GM13976 (cell line): ENCODE measurements around the gene KYAT1.

Experiments
- DNase-seq: peaks from one replicate; pipeline ENCODE4 v3.0.0; 2012; ENCODE audit warnings: low spot score
- in situ Hi-C: fragments of 300-500 bp; cut with MboI; formaldehyde crosslinking; loops from one replicate; pipeline ENCODE4 v1.12.0; 2022; ENCODE audit warnings: low sequenced_read_pairs, mixed read lengths, inconsistent platforms; ENCODE audit not compliant: unreplicated experiment
- TF ChIP-seq, protein P1 (sequence below): IDR thresholded peaks from 2 replicates; pipeline ENCODE4 v1.5.1; 2012; ENCODE audit warnings: borderline replicate concordance, mild to moderate bottlenecking; ENCODE audit not compliant: insufficient read depth; ENCODE audit errors: extremely low read depth, missing control alignments, control extremely low read depth

The KYAT1 gene

GRCh38 chr9:128792134-128792533 is 89.6 kb downstream of the KYAT1 start:
- DNase-seq: no peak
- TF ChIP-seq, protein P1, sequence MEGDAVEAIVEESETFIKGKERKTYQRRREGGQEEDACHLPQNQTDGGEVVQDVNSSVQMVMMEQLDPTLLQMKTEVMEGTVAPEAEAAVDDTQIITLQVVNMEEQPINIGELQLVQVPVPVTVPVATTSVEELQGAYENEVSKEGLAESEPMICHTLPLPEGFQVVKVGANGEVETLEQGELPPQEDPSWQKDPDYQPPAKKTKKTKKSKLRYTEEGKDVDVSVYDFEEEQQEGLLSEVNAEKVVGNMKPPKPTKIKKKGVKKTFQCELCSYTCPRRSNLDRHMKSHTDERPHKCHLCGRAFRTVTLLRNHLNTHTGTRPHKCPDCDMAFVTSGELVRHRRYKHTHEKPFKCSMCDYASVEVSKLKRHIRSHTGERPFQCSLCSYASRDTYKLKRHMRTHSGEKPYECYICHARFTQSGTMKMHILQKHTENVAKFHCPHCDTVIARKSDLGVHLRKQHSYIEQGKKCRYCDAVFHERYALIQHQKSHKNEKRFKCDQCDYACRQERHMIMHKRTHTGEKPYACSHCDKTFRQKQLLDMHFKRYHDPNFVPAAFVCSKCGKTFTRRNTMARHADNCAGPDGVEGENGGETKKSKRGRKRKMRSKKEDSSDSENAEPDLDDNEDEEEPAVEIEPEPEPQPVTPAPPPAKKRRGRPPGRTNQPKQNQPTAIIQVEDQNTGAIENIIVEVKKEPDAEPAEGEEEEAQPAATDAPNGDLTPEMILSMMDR: no peak
- in situ Hi-C loops: no loop called here

DNA sequence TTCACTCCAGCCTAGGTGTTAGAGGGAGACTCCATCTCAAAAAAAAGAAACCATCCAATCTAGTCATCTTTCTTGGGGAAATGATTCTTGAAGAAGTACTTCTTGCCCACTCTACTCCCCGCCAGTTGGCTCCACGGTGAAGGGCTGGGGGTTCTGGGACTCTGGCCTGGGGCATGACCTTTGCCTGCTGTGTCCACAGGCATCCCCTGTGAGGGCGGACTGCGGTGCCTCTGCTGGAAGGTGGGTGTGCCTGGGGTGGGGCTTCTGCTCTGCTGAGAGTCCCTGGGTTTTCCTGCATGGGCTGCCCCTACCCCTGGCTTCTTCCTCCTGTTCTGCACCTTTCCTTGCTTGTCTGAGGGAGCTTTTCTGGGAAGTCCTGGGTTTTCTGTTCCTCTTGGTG is 91.2 kb downstream of the KYAT1 start:
- in situ Hi-C loops: no loop called here
- TF ChIP-seq, protein P1: no peak
- no peak for DNase-seq

DNA sequence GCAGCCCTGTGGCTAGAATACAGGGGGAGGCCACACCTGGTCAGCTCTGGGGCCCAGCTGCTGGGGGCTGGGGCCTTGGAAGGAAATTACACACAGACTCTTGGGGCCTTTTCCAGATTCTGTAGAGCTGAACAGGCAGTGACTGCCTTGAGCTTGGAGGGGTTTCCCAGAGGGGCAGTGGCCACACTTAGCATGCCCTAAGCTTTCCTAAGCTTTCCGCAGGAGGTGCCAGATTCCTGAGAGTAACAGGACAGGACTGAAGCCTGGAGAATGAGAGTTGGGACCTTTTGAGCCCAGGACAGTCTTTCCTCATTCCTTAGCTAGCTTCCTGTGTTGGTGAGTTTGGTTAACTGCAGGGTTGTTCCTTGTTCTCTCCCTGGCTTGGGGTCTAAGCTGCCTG is 93.3 kb downstream of the KYAT1 start:
- TF ChIP-seq, protein P1: no peak
- DNase-seq: no peak
- in situ Hi-C loops: no loop called here

DNA sequence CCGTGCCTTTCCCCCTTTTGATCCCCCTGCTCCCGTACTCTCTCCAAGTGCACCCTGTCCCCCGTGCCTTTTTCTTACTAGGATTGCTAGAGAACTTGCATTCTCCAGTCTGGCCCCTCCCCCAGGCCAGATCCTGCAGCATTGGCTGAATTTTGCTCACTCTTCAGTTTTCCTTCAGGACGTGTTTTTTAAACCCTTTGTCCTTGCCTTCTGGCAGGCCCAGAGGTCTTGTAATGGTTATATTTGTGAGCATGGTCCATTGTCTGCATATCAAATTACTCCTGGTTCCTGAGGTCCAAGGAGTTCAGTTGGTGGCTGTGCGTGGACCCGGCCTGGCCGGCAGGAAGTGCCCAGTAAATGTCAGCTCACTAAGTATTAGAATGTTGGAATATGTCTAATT is 94.1 kb downstream of the KYAT1 start:
- TF ChIP-seq, protein P1: no peak
- no peak for DNase-seq
- in situ Hi-C loops: no loop called here

DNA sequence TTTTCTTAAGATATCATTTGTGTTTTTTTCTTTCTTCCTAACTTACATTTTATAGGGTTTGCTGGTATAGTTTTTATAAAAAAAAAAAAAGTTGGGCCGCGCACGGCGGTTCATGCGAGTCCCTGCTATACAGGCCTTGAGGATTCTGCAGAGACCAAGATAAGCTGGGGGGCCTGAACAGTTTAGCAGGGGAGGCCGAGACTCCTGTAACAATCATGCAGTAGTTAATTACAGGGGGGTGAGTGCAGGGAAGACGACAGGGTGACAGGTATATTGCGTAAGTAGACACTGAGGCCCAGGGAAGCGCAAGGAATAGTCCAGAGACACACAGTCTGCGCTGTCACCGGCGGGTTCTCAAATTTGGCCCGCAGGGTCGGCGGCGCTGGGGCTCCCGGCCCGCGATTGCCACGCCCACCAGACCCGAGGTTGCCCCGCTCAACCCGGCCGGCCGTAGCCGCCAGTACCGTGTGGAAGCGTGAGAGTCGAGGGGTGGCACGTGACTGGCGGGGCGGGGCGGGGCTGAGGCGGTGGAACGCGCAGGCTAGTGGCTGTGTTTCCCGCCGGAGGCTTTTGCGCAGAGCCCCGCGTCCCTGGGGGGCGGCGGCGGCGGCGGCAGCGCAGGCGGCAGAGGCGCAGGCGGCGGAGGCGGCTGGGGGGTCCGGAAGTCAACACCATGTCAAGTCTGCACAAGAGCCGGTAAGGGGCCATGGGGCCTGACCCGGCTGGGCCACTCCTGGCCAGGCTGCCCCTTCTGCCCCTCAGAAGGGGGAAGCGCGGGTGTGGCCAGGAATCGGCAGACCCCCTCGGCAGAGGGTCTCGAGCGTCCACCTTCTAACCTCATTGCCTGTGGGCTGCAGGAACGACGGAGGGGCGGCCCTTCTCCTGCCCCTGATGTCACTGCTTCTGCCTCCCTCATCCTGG is 94.8 kb downstream of the KYAT1 start, which contains the start of gene TBC1D13:
Gene TBC1D13 (plus strand): TSS at position 573 of the 921 bp plus-strand sequence. CDS start 101 bp downstream, at position 674.
- in situ Hi-C loops: no loop called here
- DNase-seq: peak; percentile 96
- TF ChIP-seq, protein P1: no peak

DNA sequence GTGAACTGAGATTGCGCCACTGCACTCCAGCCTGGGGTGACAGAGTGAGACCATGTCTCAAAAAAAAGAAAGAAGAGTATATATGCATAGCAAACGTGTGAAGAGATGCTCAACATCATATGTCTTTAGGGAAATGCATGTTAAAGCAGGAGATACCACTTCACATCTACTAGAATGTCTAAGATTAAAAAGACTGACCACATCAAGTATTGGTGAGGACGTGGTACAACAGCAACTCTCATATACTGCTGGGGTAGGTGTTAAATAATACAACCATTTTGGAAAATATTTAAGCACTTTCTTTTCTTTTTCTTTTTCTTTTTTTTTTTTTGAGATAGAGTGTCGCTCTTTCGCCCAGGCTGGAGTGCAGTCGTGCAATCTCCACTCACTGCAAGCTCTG is 96.3 kb downstream of the KYAT1 start:
- in situ Hi-C loops: no loop called here
- DNase-seq: no peak
- TF ChIP-seq, protein P1: no peak
